GM12872 (cell line): ENCODE data around the gene MAML2.

Experiments used
- TF ChIP-seq, protein P1 (sequence below): IDR thresholded peaks from 3 replicates; pipeline ENCODE4 v1.5.1; 2011; ENCODE audit warnings: low read depth, mild to moderate bottlenecking, low read length, moderate library complexity; ENCODE audit not compliant: insufficient read depth

The MAML2 gene

GRCh38 chr11:96273507-96273906 lies 69.5 kb downstream of the MAML2 start:
- TF ChIP-seq, protein P1, sequence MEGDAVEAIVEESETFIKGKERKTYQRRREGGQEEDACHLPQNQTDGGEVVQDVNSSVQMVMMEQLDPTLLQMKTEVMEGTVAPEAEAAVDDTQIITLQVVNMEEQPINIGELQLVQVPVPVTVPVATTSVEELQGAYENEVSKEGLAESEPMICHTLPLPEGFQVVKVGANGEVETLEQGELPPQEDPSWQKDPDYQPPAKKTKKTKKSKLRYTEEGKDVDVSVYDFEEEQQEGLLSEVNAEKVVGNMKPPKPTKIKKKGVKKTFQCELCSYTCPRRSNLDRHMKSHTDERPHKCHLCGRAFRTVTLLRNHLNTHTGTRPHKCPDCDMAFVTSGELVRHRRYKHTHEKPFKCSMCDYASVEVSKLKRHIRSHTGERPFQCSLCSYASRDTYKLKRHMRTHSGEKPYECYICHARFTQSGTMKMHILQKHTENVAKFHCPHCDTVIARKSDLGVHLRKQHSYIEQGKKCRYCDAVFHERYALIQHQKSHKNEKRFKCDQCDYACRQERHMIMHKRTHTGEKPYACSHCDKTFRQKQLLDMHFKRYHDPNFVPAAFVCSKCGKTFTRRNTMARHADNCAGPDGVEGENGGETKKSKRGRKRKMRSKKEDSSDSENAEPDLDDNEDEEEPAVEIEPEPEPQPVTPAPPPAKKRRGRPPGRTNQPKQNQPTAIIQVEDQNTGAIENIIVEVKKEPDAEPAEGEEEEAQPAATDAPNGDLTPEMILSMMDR, result no peak

DNA sequence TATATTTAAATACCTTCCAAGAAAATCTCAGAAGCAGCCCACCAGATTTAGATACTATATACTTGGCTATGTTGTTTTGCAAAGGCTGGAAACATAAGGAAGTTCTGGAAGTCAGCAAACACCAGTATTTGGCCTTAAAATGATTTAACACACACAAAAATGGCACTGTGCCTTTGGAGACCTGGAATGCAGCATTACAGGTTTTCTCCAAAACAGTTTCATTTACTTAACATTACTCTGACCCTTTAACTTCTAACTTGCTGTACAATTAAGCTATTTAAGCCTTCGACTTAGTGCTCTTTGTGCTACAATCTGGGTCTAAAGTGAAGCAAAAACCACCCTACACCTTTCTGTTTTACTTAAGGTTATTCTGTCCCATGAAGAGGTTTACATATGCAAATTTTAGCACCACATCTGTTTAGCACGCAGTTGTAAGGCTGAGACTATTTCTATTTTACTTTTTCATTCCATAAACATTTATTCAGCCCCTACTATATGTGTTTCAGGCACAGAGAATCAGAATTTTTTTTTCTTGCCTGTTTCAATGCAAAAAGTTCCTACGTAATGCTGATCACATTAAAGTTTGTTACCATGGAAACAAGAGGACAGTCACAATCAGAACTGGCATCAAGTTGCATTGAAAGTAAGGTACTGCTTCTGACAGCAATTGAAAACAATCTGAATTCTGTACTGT lies 70.3 kb downstream of the MAML2 start:
- TF ChIP-seq, protein P1, result no peak

DNA sequence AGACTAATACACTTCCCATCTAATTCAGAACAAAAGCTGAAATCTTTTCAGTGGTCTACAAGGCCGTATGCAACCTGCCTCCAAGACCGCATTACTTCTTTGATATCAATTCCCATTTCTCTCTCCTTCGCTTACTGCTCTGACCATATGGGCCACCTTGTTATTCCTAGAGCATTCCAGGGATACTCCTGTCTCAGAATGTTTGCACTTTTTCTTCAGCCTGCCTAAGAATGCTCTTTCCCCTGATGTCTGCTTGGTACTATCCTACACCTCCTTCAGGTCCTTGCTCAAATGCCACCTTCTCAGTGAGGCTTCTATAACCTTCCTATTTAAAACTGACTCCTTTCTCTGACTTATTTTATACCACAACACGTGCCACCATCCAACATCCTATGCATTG lies 71.2 kb downstream of the MAML2 start:
- TF ChIP-seq, protein P1, result no peak

DNA sequence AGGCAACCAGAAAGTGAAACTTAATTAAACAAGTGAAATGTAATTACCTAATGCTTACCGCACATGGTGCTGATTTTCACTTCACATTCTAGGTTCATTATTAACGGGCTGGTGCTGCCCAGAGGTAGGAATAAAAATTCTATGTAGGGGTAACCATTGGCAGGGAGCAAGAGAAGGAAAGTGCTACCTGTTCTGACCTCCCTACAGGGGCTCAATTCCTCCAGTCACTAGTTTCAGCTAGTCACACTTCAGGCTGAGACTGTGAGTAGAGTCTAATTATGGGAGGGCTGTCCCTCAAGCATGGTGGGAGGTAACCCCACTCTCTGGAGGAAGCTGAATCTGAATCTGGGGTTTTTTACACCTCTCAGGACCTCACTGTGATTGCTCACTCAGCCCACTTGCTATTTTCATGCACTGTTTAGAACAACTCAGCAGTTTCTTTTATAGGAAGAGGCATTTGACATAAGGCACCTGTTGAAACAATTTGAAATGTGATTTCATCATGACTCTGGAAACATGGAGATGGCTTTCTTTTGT lies 75.4 kb downstream of the MAML2 start:
- TF ChIP-seq, protein P1, result no peak

- TF ChIP-seq, protein P1, result no peak
Measured at GRCh38 chr11:96267001-96267495, 75.9 kb downstream of the MAML2 start.

DNA sequence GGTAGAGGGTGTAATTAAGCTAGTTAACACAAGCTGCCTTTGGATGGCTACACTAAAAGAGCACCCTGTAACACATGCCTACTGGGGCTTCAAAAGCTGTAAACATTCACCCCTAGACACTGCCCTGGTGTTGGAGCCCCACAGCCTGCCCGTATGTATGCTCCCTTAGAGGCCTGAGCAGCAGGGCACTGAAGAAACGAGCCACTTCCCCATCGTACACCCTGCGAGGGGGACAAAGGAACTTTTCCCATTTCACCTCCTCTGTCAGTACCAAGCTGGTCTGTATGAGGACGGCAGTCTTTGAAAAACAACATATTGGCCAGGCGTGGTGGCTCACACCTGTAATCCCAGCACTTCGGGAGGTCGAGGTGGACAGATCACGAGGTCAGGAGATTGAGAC lies 77.0 kb downstream of the MAML2 start:
- TF ChIP-seq, protein P1, result no peak

GRCh38 chr11:96265220-96265737 lies 77.7 kb downstream of the MAML2 start:
- TF ChIP-seq, protein P1, result no peak
